ENCODE data around the gene FAM117A.

FAM117A gene

GRCh38 chr17:49692751-49693150, 71.2 kb downstream of the FAM117A start:
- TF ChIP-seq ZBTB11 (tag by site-specific recombination; conservative IDR thresholded peaks at IDR 0.05; ENCODE audit: low read depth): no peak
- TF ChIP-seq ZNF48 (tag by site-specific recombination; IDR thresholded peaks at IDR 0.05): no peak
- TF ChIP-seq ZNF626 (tag by site-specific recombination; IDR thresholded peaks at IDR 0.05): no peak
- TF ChIP-seq ZNF791 (tag by site-specific recombination; IDR thresholded peaks at IDR 0.05): no peak
- TF ChIP-seq ZNF350 (tag by site-specific recombination; IDR thresholded peaks at IDR 0.05): no peak
- TF ChIP-seq ZNF146 (tag by site-specific recombination; IDR thresholded peaks at IDR 0.05): no peak
- no peak for TF ChIP-seq MEIS1 (CRISPR knock-in tag; IDR thresholded peaks at IDR 0.05; ENCODE audit: borderline replicate concordance)
- TF ChIP-seq OSR2 (tag by site-specific recombination; IDR thresholded peaks at IDR 0.05): no peak
- TF ChIP-seq ZNF654 (tag by site-specific recombination; IDR thresholded peaks at IDR 0.05; ENCODE audit: low read depth): no peak
- TF ChIP-seq ZNF394 (tag by site-specific recombination; IDR thresholded peaks at IDR 0.05; ENCODE audit: borderline replicate concordance): no peak
- no peak for TF ChIP-seq ZBTB17 (tag by site-specific recombination; IDR thresholded peaks at IDR 0.05)
- TF ChIP-seq ZNF114 (tag by site-specific recombination; IDR thresholded peaks at IDR 0.05): no peak
- no peak for TF ChIP-seq ZNF274 (IDR thresholded peaks at IDR 0.05; ENCODE audit: low read length)
- no peak for TF ChIP-seq ZNF274 (tag by site-specific recombination; IDR thresholded peaks at IDR 0.05; ENCODE audit: borderline replicate concordance)
- TF ChIP-seq ZNF660 (tag by site-specific recombination; IDR thresholded peaks at IDR 0.05): no peak
- no peak for TF ChIP-seq RBAK (tag by site-specific recombination; IDR thresholded peaks at IDR 0.05)
- TF ChIP-seq ZNF596 (tag by site-specific recombination; IDR thresholded peaks at IDR 0.05): no peak
- no peak for TF ChIP-seq YY1 (tag by site-specific recombination; IDR thresholded peaks at IDR 0.05)
- no peak for TF ChIP-seq ZNF18 (tag by site-specific recombination; IDR thresholded peaks at IDR 0.05)
- no peaks in the 10 kb centered on the region for H3K9me3 ChIP-seq (ENCODE audit: control insufficient read depth, insufficient read depth, low read depth, low read length)
- H3K27ac ChIP-seq (ENCODE audit: extremely low read depth, low read depth, low read length): no peak overlapping the region
- CTCF ChIA-PET: interaction anchor here (1.5 to 27.1 kb wide), 4 partner anchors 11 to 136 kb away, joined by 5 to 486 read pairs (median 98); partner anchors contain the start of genes NXPH3 and SLC35B1
- no peaks in the 10 kb centered on the region for H3K36me3 ChIP-seq (ENCODE audit: control insufficient read depth in 2 of 2, insufficient read depth in 1 of 2, low read length in 2 of 2)
- H3K4me1 ChIP-seq (ENCODE audit: control insufficient read depth, insufficient read depth, low read length): no peaks in the 10 kb centered on the region
- no peak overlapping the region for H3K4me3 ChIP-seq (ENCODE audit: low read depth, low read length)
- POLR2A ChIA-PET: no interaction called here

DNA sequence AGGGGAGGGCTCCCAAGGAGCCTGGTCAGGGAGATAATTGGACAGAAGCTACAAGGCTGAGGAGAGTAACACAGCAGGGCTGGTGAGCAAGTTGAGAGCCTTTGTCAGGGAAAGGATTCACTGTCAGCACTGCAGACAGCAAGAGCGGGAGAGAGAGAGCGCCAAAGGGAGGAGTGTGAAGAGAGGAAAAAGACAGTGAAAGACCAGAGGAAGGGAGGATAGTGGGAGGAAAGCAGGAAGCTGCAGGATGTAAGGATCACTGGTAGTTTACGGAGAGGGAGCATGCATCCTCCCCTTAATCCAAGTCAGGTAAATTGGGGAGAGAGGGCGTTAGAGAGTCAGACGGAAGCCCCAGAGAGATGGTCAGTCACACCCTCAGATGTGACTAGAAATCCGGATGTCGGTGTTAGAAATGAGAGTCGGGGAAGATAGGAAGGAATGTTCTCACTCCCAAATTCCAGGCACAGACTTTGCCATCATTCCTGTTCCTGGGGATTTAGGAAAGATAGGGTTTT, 72.2 kb downstream of the FAM117A start:
- CTCF ChIA-PET: interaction anchor here (0.9 to 27.1 kb wide), 5 partner anchors 10 to 134 kb away, joined by 3 to 486 read pairs (median 4); partner anchors contain the start of gene NXPH3

More for the DNA sequence above, 72.2 kb downstream of the FAM117A start:
- no peaks in the 10 kb centered on the region for H3K36me3 ChIP-seq (ENCODE audit: control insufficient read depth in 2 of 2, insufficient read depth in 1 of 2, low read length in 2 of 2)
- no peaks in the 10 kb centered on the region for H3K9me3 ChIP-seq (ENCODE audit: control insufficient read depth, insufficient read depth, low read depth, low read length)
- POLR2A ChIA-PET: interaction anchor here (1.1 kb wide), 1 partner anchor 122 kb away, joined by 4 read pairs; no protein-coding TSS in a partner anchor
- H3K4me1 ChIP-seq (ENCODE audit: control insufficient read depth, insufficient read depth, low read length): no peaks in the 10 kb centered on the region
- TF ChIP-seq, protein P1, sequence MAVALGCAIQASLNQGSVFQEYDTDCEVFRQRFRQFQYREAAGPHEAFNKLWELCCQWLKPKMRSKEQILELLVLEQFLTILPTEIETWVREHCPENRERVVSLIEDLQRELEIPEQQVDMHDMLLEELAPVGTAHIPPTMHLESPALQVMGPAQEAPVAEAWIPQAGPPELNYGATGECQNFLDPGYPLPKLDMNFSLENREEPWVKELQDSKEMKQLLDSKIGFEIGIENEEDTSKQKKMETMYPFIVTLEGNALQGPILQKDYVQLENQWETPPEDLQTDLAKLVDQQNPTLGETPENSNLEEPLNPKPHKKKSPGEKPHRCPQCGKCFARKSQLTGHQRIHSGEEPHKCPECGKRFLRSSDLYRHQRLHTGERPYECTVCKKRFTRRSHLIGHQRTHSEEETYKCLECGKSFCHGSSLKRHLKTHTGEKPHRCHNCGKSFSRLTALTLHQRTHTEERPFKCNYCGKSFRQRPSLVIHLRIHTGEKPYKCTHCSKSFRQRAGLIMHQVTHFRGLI (tag by site-specific recombination; IDR thresholded peaks at IDR 0.05): no peak
- 0 out of 2 replicates have a peak, but pooled peaks have one; percentile 31 for TF ChIP-seq PRDM1 (tag by site-specific recombination; IDR thresholded peaks at IDR 0.05)
- peak; percentile 68; the same call in 1 of the 2 replicates for TF ChIP-seq ZNF366 (tag by site-specific recombination; conservative IDR thresholded peaks at IDR 0.05)
- TF ChIP-seq HOXA7 (CRISPR knock-in tag; IDR thresholded peaks at IDR 0.05; ENCODE audit: borderline replicate concordance): no peak
- TF ChIP-seq ZNF701 (tag by site-specific recombination; IDR thresholded peaks at IDR 0.05): peak; percentile 99
- no peak for TF ChIP-seq ZNF280C (tag by site-specific recombination; IDR thresholded peaks at IDR 0.05)
- no peak overlapping the region for H3K4me3 ChIP-seq (ENCODE audit: low read depth, low read length)
- no peak overlapping the region for H3K27ac ChIP-seq (ENCODE audit: extremely low read depth, low read depth, low read length)
